GM10248 (cell line): ENCODE results near the gene ACVR2B.

Experiments
- CTCF ChIA-PET: fragments of 300-600 bp; sonication (Branson Sonifier 250); formaldehyde crosslinking; extraction: SDS; loops from one replicate; lab custom pipeline; 2021; ENCODE audit warnings: antibody characterized with exemption; lab: Yijun Ruan, JAX
- POLR2A ChIA-PET: fragments of 350-650 bp; sonication (Branson Sonifier 250); formaldehyde crosslinking; extraction: SDS; loops from one replicate; lab custom pipeline; 2020; ENCODE audit warnings: antibody characterized with exemption; lab: Yijun Ruan, JAX
- DNase-seq: peaks from one replicate; pipeline ENCODE4 v3.0.0; 2012; ENCODE audit errors: extremely low spot score
- TF ChIP-seq, protein P1 (sequence below): IDR thresholded peaks from 2 replicates; pipeline ENCODE4 v1.5.1; 2012; ENCODE audit warnings: mild to moderate bottlenecking, low read depth; ENCODE audit errors: extremely low read depth, missing control alignments, control extremely low read depth

ACVR2B gene

DNA sequence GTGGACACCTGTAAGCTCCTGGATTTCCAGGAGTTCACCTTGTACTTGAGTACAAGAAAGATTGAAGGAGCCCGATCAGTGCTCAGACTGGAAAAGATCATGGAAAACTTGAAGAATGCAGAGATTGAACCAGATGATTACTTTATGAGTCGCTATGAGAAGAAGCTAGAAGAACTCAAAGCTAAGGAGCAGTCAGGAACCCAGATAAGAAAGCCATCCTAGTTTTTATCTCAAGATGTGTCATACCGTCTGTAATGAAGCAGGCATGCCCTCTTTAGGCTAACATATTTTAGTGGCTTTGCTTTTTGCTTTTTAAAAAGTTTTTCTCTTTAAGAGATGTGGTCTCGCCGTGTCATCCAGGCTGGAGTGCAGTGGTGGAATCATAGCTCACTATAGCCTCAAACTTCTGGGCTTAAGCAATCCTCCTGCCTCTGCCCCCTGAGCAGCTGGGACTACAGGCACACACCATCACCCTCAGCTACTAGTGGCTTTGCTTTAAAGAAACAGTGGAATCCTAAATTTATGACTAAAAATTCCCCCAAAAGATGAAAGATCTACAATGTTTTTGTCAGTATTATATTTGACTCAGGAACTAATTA, 70.5 kb downstream of the ACVR2B start:
- no peak for DNase-seq
- POLR2A ChIA-PET, result no interaction called here
- CTCF ChIA-PET, result interaction anchor here (0.8 to 2.9 kb wide), 9 partner anchors 28 to 764 kb away, joined by 3 to 14 read pairs (median 4); partner anchors contain the start of gene EXOG
- TF ChIP-seq, protein P1, sequence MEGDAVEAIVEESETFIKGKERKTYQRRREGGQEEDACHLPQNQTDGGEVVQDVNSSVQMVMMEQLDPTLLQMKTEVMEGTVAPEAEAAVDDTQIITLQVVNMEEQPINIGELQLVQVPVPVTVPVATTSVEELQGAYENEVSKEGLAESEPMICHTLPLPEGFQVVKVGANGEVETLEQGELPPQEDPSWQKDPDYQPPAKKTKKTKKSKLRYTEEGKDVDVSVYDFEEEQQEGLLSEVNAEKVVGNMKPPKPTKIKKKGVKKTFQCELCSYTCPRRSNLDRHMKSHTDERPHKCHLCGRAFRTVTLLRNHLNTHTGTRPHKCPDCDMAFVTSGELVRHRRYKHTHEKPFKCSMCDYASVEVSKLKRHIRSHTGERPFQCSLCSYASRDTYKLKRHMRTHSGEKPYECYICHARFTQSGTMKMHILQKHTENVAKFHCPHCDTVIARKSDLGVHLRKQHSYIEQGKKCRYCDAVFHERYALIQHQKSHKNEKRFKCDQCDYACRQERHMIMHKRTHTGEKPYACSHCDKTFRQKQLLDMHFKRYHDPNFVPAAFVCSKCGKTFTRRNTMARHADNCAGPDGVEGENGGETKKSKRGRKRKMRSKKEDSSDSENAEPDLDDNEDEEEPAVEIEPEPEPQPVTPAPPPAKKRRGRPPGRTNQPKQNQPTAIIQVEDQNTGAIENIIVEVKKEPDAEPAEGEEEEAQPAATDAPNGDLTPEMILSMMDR, result no peak

DNA sequence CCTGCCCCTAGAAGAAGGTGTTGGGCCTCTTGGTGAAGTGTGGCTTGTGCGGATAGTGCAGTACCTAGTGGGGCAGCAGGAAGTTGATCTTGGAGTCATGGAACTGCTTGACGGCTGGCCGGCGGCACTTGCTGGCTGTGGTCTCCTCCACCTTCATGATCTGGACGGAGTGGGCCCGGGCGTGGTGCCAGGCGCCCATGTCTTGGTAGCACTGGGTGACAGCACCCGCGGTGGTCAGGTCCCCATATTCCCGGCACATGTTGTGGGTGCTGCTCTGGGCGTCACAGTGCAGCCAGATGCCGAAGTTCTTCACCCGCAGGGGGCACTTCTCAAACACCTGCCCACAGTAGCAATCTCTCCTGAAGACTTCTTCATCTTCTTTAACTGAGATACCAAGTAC, 73.1 kb downstream of the ACVR2B start:
- ChIA-PET CTCF (no interaction called here), POLR2A (no interaction called here)
- TF ChIP-seq, protein P1, result no peak
- no peak for DNase-seq

- DNase-seq, result no peak
- POLR2A ChIA-PET, result no interaction called here
- CTCF ChIA-PET, result interaction anchor here (0.8 to 4.8 kb wide), 3 partner anchors 8 to 25 kb away, joined by 3 to 36 read pairs (median 3); no protein-coding TSS in a partner anchor
- TF ChIP-seq, protein P1, result peak; percentile 21
Observed at GRCh38 chr3:38528457-38528856, 74.8 kb downstream of the ACVR2B start.

DNA sequence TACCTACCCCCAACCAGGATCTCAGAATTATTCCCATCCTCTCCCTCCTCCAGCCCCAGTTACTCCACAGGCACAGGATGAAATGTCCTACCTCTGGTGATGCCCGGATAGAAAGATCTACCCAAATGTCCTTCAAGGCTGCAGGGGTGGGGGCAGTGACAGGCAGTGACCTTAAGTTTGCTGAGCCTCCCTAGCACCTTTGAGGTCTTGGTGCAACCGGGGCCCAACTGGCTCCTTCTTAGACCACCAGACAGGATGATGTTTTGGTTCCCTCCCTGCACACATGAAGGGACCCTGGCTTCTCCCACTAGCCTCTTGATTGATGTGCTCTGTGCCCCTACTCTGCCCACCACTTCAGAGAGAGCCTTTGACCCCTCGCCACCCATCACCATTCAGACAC, 78.8 kb downstream of the ACVR2B start:
- POLR2A ChIA-PET, result no interaction called here
- no peak for DNase-seq
- CTCF ChIA-PET, result interaction anchor here (4.8 kb wide), 1 partner anchor 12 kb away, joined by 36 read pairs; no protein-coding TSS in a partner anchor
- TF ChIP-seq, protein P1, result no peak

DNA sequence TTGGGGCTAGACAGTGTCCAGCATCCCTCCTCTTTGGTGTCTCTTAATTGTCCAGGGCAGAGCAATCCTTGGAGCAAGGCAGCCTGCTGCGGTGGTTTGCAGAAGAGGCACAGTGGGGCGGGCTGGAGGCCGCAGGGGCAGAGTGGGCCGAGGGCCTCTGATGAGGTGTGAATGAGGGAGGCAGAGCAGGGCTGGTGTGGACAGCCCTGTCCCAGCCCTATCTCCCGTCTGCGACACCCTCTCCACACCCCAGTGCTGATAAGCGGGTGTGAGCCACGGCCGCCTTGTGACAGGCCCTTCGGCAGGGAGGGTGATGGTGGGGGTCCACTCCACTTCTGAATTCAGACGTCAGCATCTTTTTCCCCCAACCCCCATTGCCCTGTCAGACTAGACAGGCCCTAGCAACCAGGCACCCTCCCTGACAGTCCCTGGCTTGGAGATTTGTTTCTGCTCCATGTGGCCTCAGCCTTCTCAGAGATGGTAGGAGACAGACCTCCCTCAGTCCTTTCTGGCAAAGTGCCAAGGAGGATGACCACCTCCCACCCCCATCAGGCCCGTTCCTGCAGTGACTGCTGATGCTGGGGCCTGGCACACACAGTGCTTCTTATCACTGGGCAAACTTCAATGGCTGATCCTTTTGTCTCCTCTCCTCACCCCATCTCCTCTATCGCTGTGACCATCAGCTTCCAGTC, 79.7 kb downstream of the ACVR2B start:
- TF ChIP-seq, protein P1, result no peak
- DNase-seq, result no peak
- ChIA-PET POLR2A (no interaction called here), CTCF (no interaction called here)

GRCh38 chr3:38534180-38534579, 80.5 kb downstream of the ACVR2B start:
- POLR2A ChIA-PET, result interaction anchor here (0.6 kb wide), 1 partner anchor 528 kb away, joined by 3 read pairs; no protein-coding TSS in a partner anchor
- CTCF ChIA-PET, result interaction anchor here (1.4 kb wide), 1 partner anchor 38 kb away, joined by 4 read pairs; the partner anchor contains the start of gene EXOG
- TF ChIP-seq, protein P1, result no peak
- no peak for DNase-seq
